ENCODE data around the gene BARD1. TPM values are rescaled to one million over a fixed set of nuclear protein-coding genes. Genes with fewer than 3 reads are reported as not detected.
A peak's percentile ranks its signal among the peaks of the same experiment; 100 is the strongest.

Gene BARD1
- total RNA-seq = 100 to 1,000 TPM in 1 of 4 donors, 10 to 100 TPM in 3; 39.8 to 120 (median 54.4) TPM

DNA sequence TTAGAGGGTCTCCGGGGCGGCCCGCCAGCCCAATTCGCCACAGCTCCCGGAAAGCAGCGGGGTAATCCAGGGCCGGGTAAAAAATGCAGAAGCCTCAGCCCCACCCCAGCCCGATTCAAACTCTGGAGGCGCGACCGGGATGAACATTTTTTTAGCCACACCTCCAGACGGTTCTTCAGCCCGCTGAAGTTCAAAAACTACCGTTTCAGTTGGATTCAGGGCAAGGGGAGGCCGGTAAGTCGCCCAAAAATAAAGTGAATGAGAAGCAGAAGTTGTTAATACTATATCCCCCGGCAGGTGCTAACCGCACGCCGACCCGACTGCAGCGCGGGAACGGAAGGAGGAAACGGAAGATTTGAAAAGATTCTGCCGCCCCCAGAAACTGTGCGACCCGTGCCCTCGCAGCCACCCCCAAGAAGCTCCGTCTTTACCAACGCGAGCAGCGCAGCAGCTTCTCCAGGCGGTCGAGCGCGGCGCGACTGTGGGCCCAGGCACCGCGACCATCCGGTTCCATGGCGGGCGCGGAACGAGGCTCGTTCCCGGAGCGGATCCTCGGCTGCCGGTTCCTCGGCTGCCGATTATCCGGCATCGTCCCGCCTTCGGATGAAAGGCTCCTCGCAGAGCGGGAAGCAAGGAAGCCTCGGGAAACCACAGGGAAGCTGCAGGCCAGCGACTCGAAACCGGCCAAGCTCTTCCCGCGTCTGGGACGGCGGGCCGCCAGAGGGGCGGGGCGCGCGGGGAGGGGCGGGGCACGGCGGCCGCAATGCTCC lies at the start of gene BARD1:
BARD1 (minus strand) TSS at position 703 of the 770 bp plus-strand sequence; CDS start at position 589, 114 bp downstream.
- Histone ChIP-seq H3K36me3 (no peaks in the 10 kb centered on the region), H3K9me3 (no peaks in the 10 kb centered on the region), H3K27me3 (no peaks in the 10 kb centered on the region), H3K27ac (peak within 1 kb of the TSS; percentile 89 to 96), H3K4me3 (peak within 1 kb of the TSS; percentile 85 to 89), H3K4me1 (no peaks in the 10 kb centered on the region)
- peak; percentile 44 to 47 for DNase-seq
- TF ChIP-seq POLR2A (IDR thresholded peaks at IDR 0.05) = peak; percentile 65 to 70
- TF ChIP-seq, protein P1, sequence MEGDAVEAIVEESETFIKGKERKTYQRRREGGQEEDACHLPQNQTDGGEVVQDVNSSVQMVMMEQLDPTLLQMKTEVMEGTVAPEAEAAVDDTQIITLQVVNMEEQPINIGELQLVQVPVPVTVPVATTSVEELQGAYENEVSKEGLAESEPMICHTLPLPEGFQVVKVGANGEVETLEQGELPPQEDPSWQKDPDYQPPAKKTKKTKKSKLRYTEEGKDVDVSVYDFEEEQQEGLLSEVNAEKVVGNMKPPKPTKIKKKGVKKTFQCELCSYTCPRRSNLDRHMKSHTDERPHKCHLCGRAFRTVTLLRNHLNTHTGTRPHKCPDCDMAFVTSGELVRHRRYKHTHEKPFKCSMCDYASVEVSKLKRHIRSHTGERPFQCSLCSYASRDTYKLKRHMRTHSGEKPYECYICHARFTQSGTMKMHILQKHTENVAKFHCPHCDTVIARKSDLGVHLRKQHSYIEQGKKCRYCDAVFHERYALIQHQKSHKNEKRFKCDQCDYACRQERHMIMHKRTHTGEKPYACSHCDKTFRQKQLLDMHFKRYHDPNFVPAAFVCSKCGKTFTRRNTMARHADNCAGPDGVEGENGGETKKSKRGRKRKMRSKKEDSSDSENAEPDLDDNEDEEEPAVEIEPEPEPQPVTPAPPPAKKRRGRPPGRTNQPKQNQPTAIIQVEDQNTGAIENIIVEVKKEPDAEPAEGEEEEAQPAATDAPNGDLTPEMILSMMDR (IDR thresholded peaks at IDR 0.05) = no peak
- intact Hi-C loops (cut with DNase I; ENCODE audit: low total_unique reads) = no loop called here

DNA sequence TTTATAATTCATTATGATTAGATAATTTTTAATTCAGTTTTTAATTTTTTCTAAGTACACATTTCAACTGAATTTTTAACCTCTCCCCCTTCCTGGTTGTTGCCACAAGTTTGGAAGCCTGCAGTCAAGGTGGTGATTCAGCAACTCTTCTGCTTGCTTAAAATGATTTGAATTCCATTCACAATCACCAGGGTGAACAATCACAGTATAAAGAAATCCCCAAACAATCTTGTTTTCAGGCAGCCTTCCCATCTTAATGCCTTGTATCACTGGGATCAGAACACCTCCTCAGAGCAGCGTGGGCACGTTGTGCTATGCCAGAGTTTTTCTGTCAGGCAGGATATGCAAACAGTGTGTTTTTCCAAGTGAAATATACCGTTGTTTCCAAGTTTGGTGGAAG lies 46.7 kb upstream of the BARD1 start:
- H3K4me1 ChIP-seq = no peaks in the 10 kb centered on the region
- no peaks in the 10 kb centered on the region for H3K27me3 ChIP-seq
- DNase-seq = no peak
- no peak overlapping the region for H3K27ac ChIP-seq
- TF ChIP-seq, protein P1 (IDR thresholded peaks at IDR 0.05) = no peak
- no peak for TF ChIP-seq POLR2A (IDR thresholded peaks at IDR 0.05)
- H3K9me3 ChIP-seq = no peaks in the 10 kb centered on the region
- intact Hi-C loops (cut with DNase I; ENCODE audit: low total_unique reads) = no loop called here
- no peak overlapping the region for H3K4me3 ChIP-seq
- no peaks in the 10 kb centered on the region for H3K36me3 ChIP-seq

DNA sequence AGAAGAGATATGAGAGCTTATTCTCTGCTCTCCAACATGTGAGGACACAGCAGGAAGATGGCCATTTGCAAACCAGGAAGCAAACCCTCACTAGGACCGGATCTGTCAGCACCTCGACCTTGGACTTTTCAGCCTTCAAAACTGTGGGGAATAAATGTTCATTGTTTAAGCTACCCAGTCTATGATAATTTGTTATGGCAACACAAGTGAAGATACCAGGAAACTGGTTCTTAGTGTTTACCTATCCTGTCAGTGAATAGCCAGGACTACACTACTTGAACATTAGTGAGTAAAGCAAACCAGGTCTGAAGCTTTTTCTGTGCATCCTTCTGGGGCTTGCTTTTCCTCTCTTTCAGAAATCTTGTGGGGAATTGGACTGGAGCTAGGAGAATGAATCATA lies 44.4 kb upstream of the BARD1 start:
- no peaks in the 10 kb centered on the region for H3K27me3 ChIP-seq
- no peaks in the 10 kb centered on the region for H3K4me1 ChIP-seq
- no peaks in the 10 kb centered on the region for H3K9me3 ChIP-seq
- H3K4me3 ChIP-seq = no peak overlapping the region
- DNase-seq = no peak
- H3K36me3 ChIP-seq = no peaks in the 10 kb centered on the region
- no peak overlapping the region for H3K27ac ChIP-seq
- TF ChIP-seq, protein P1 (IDR thresholded peaks at IDR 0.05) = no peak
- no peak for TF ChIP-seq POLR2A (IDR thresholded peaks at IDR 0.05)
- intact Hi-C loops (cut with DNase I; ENCODE audit: low total_unique reads) = no loop called here

DNA sequence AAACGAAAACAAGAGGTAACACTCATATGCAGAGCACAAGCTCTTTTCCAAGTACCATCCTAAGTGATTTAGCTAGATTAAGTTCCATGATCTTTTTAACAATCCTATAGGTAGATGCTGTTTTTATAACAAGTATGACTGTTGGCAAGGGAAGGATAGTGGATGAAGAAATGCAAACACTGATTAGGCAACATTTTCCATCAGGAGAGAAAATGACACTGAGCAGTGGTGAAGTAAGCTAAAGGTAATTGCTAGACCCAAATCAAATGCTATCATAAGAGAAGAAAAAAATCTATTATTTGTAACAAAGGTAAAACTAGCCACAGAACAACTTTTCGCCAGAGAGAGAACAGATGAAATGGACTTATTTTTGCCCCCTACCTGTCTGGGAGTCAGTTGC lies 34.3 kb upstream of the BARD1 start:
- DNase-seq = no peak
- no peaks in the 10 kb centered on the region for H3K9me3 ChIP-seq
- H3K4me3 ChIP-seq = no peak overlapping the region
- no peaks in the 10 kb centered on the region for H3K27me3 ChIP-seq
- H3K27ac ChIP-seq = no peak overlapping the region
- TF ChIP-seq POLR2A (IDR thresholded peaks at IDR 0.05) = no peak
- TF ChIP-seq, protein P1 (IDR thresholded peaks at IDR 0.05) = no peak
- intact Hi-C loops (cut with DNase I; ENCODE audit: low total_unique reads) = no loop called here
- H3K36me3 ChIP-seq = no peaks in the 10 kb centered on the region
- no peaks in the 10 kb centered on the region for H3K4me1 ChIP-seq

DNA sequence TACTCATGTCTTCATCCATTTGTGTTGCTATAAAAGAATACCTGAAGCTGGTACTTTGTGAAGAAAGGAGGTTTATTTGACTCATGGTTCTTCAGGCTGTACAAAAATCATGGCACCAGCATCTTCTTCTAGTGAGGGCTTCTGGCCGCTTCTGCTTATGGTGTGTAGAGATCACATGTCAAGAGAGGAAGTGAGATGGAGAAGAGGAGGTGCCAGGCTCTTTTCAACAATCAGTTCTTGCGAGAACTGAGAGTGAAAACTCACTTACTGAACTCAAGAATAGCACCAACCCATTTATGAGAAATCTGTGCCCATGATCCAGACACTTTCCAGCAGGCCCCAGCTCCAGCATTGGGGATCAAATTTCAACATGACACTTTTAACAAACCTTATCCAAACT lies 30.0 kb upstream of the BARD1 start:
- Histone ChIP-seq H3K27ac (no peak overlapping the region), H3K36me3 (no peaks in the 10 kb centered on the region), H3K4me1 (no peaks in the 10 kb centered on the region), H3K4me3 (no peak overlapping the region), H3K9me3 (no peaks in the 10 kb centered on the region), H3K27me3 (no peaks in the 10 kb centered on the region)
- intact Hi-C loops (cut with DNase I; ENCODE audit: low total_unique reads) = no loop called here
- TF ChIP-seq, protein P1 (IDR thresholded peaks at IDR 0.05) = no peak
- TF ChIP-seq POLR2A (IDR thresholded peaks at IDR 0.05) = no peak
- DNase-seq = no peak
